Upper lobe of left lung (tissue), 4 donors: ENCODE data around the gene RAI14.

Experiments used
- CTCF ChIP-seq, 6 experiments: fragments of 450-650 bp in 4 of 6; fragments of 200-600 bp in 2 of 6; sonication (generic) in 2 of 6; IDR thresholded peaks; one replicate each; pipeline ENCODE4 v1.5.1; 2016 to 2019; ENCODE audit warnings: antibody characterized with exemption in 6 of 6
- POLR2A ChIP-seq, 4 donors: fragments of 450-650 bp; IDR thresholded peaks; one replicate each; pipeline ENCODE4 v1.5.1; 2016 to 2017; ENCODE audit warnings: antibody characterized with exemption in 4 of 4, mild to moderate bottlenecking in 2 of 4

- no peak for TF ChIP-seq CTCF (IDR thresholded peaks at IDR 0.05)
- TF ChIP-seq POLR2A (IDR thresholded peaks at IDR 0.05): no peak
Measured at GRCh38 chr5:34656700-34657273, 659 bp downstream of the RAI14 start.
